Lower leg skin (tissue), 4 donors: Measurements from ENCODE around the gene INO80D. TPM values are rescaled to one million over a fixed set of nuclear protein-coding genes. Genes with fewer than 3 reads are reported as not detected.
"Not testable (repeated sequence)": the region's sequence is repeated elsewhere in the genome, so short reads cannot be mapped to it uniquely, and the experiment has no call there.

Source experiments
- DNase-seq, 2 donors: peaks; one replicate each; pipeline ENCODE4 v3.0.0-alpha.2; 2019; ENCODE audit warnings: low spot score in 2 of 2
- H3K4me3 ChIP-seq: fragments of 200-600 bp; sonication (generic); 2 replicates; pipeline ENCODE4 v1.5.1; 2017; ENCODE audit warnings: mild to moderate bottlenecking, low read depth; ENCODE audit not compliant: poor library complexity, severe bottlenecking
- CTCF ChIP-seq, 3 donors: fragments of 450-650 bp; IDR thresholded peaks; one replicate each; pipeline ENCODE4 v1.5.1; 2016; ENCODE audit warnings: antibody characterized with exemption in 3 of 3, mild to moderate bottlenecking in 3 of 3, moderate library complexity in 2 of 3
- POLR2A ChIP-seq, 2 donors: fragments of 450-650 bp; IDR thresholded peaks; one replicate each; pipeline ENCODE4 v1.6.1; 2016 to 2017; ENCODE audit warnings: antibody characterized with exemption in 2 of 2, mild to moderate bottlenecking in 1 of 2, moderate library complexity in 1 of 2
- WGBS, 2 donors: methylation state at CpG; one replicate each; pipeline ENCODE4 v1.1.5; 2018; 5-methylcytosine and 5-hydroxymethylcytosine counted together
- intact Hi-C: fragments of 100-400 bp; cut with DNase I; formaldehyde crosslinking; loops from one replicate; pipeline ENCODE4 v1.15.0; 2023; ENCODE audit warnings: low total_unique reads
- total RNA-seq, 4 donors: library from RNA; depleted of rRNA; stranded (reverse); fragments of >200 nt; gene quantifications; one replicate each; pipeline ENCODE4 v1.1.0, GENCODE V29; 2016

Gene INO80D
- total RNA-seq, 4 donors from 2014 or later = 13.4 to 28.7 (median 24.4) TPM

- no peak overlapping the region for H3K4me3 ChIP-seq
- no peak for DNase-seq
- WGBS, 2 donors = 95% methylated on average over 6 of the region's 6 CpGs
- intact Hi-C loops = no loop called here
- TF ChIP-seq CTCF (IDR thresholded peaks at IDR 0.05) (no peak), POLR2A (IDR thresholded peaks at IDR 0.05) (no peak)
Observed at GRCh38 chr2:206051912-206052311, 34.1 kb downstream of the INO80D start.

- 67 to 79% methylated on average over 1 of the region's 1 CpG for WGBS, 2 donors
- no peak for DNase-seq
- no peak for TF ChIP-seq POLR2A (IDR thresholded peaks at IDR 0.05)
- no peak for TF ChIP-seq CTCF (IDR thresholded peaks at IDR 0.05)
- intact Hi-C loops = no loop called here
- no peak overlapping the region for H3K4me3 ChIP-seq
Observed at GRCh38 chr2:206049392-206049791, 36.6 kb downstream of the INO80D start.

GRCh38 chr2:206045251-206045650 is 40.7 kb downstream of the INO80D start:
- DNase-seq = no peak
- WGBS, 2 donors = 85 to 88% methylated on average over 1 of the region's 1 CpG
- H3K4me3 ChIP-seq = no peak overlapping the region
- no peak for TF ChIP-seq POLR2A (IDR thresholded peaks at IDR 0.05)
- TF ChIP-seq CTCF (IDR thresholded peaks at IDR 0.05) = no peak
- intact Hi-C loops = no loop called here

GRCh38 chr2:206040525-206040924 is 45.4 kb downstream of the INO80D start:
- no peak for TF ChIP-seq POLR2A (IDR thresholded peaks at IDR 0.05)
- no peak for TF ChIP-seq CTCF (IDR thresholded peaks at IDR 0.05)
- no peak overlapping the region for H3K4me3 ChIP-seq
- no peak for DNase-seq
- intact Hi-C loops = no loop called here
- WGBS, 2 donors = 87 to 90% methylated on average over 5 of the region's 5 CpGs

- H3K4me3 ChIP-seq, DNase-seq, intact Hi-C loops: not testable (repeated sequence)
- WGBS, 2 donors = 95 to 98% methylated on average over 3 of the region's 3 CpGs
Observed at GRCh38 chr2:206035393-206035792, 50.6 kb downstream of the INO80D start.

- intact Hi-C loops, DNase-seq, H3K4me3 ChIP-seq: not testable (repeated sequence)
- WGBS, 2 donors = 93 to 100% methylated on average over 1 of the region's 1 CpG
Observed at GRCh38 chr2:206033452-206033851, 52.5 kb downstream of the INO80D start.

- no peak overlapping the region for H3K4me3 ChIP-seq
- WGBS, 2 donors = 94 to 96% methylated on average over 8 of the region's 8 CpGs
- intact Hi-C loops = no loop called here
- TF ChIP-seq CTCF (IDR thresholded peaks at IDR 0.05) (no peak), POLR2A (IDR thresholded peaks at IDR 0.05) (no peak)
- DNase-seq = no peak
Observed at GRCh38 chr2:206031950-206032567, 53.9 kb downstream of the INO80D start.
